AG20443 (cell line): ENCODE results near the gene FAM20C.

Experiments used
- DNase-seq: peaks from one replicate; pipeline ENCODE4 v3.0.0; 2012; ENCODE audit warnings: low spot score, mixed read lengths

The FAM20C gene

DNA sequence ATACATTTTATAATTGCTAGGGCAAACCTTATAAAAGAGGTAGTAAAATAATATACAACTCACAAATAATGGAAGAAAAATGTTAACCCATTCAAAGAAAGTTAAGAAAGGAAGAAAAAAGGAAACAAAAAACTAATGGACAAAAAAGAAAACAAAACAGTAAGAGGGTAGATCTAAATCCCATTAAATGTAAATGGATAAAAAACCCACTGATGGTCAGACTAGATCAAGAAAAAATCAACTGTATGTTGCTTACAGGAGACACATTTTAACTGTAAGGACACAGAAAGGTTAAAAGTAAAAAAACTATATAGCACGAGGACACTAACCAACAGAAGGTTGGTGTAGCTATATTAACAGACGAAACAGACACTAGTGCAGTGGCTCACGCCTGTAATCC is 115.6 kb downstream of the FAM20C start:
- no peak for DNase-seq

DNA sequence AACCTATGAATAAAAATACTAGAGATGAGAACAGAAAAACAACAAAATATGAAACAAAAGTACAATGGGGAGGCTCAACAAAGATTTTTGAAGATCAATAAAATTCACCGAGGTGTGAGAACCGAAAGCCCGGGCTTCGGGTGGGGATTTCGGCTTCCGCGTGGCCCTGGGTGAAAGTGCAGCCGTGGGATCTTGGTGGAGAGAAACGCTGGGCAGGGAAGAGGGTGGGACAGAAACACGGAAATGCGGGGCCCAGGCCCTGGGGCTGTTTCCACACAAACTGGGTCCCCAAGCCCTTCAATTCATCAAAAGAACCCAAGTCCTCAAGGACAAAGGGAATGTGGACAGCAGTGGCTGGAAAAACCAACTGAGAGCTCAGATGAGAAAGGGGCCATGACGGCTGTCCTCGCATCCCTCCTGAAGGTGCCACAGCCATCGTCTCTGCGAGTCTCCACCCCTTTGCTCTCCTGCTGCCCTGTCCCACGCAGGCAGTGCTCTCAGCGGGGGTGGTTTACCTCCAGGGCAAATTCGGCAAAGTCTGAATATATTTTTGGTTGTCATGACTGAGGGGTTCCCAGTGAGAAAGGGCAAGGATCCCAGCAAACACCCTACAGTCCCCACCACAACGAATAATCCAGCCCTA is 117.3 kb downstream of the FAM20C start:
- no peak for DNase-seq
